ENCODE results near the gene ASTL. TPM values are rescaled to one million over a fixed set of nuclear protein-coding genes. Genes with fewer than 3 reads are reported as not detected.
"Not testable (repeated sequence)": the region's sequence is repeated elsewhere in the genome, so short reads cannot be mapped to it uniquely, and the experiment has no call there.

ASTL gene
- total RNA-seq, 2 experiments from 2014 or later = 0.34 TPM; not detected in 1

GRCh38 chr2:96174251-96175144 lies 36.2 kb upstream of the ASTL start:
- ATAC-seq (peak; percentile 98), DNase-seq (peak; percentile 88)
- ChIA-PET CTCF (interaction anchor here (0.6 to 13.1 kb wide), 39 partner anchors 8 to 337 kb away, joined by 3 to 674 read pairs (median 5); partner anchors contain the start of genes ADRA2B, ASTL, DUSP2 and NCAPH), POLR2A (interaction anchor here (0.8 to 2.5 kb wide), 6 partner anchors 11 to 36 kb away, joined by 3 to 30 read pairs (median 8); partner anchors contain the start of genes ASTL, DUSP2 and STARD7)
- Mint-ChIP-seq H3K4me3 (no peak overlapping the region), H3K27me3 (ENCODE audit: low read depth) (peaks cover 7% of the 10 kb centered on the region), H3K9me3 (ENCODE audit: insufficient read depth) (no peaks in the 10 kb centered on the region), H3K36me3 (ENCODE audit: low read depth) (no peaks in the 10 kb centered on the region), H3K4me1 (ENCODE audit: low read depth) (peaks cover 6% of the 10 kb centered on the region), H3K27ac (no peak overlapping the region)

- POLR2A ChIA-PET = no interaction called here
- ATAC-seq = no peak
- Mint-ChIP-seq H3K4me3 (no peak overlapping the region), H3K27ac (no peak overlapping the region), H3K36me3 (ENCODE audit: low read depth) (no peaks in the 10 kb centered on the region), H3K27me3 (ENCODE audit: low read depth) (peaks cover 7% of the 10 kb centered on the region), H3K4me1 (ENCODE audit: low read depth) (peaks cover 6% of the 10 kb centered on the region), H3K9me3 (ENCODE audit: insufficient read depth) (no peaks in the 10 kb centered on the region)
- CTCF ChIA-PET = interaction anchor here (13.1 kb wide), 1 partner anchor 29 kb away, joined by 674 read pairs; the partner anchor contains the start of genes ASTL and DUSP2
- DNase-seq = no peak
Observed at GRCh38 chr2:96171831-96172230, 33.5 kb upstream of the ASTL start.

GRCh38 chr2:96170626-96171025 lies 32.3 kb upstream of the ASTL start:
- Mint-ChIP-seq H3K36me3 (ENCODE audit: low read depth) (no peaks in the 10 kb centered on the region), H3K4me1 (ENCODE audit: low read depth) (peaks cover 6% of the 10 kb centered on the region), H3K4me3 (no peak overlapping the region), H3K27me3 (ENCODE audit: low read depth) (no peaks in the 10 kb centered on the region), H3K27ac (no peak overlapping the region), H3K9me3 (ENCODE audit: insufficient read depth) (no peaks in the 10 kb centered on the region)
- DNase-seq (no peak), ATAC-seq (no peak)
- ChIA-PET CTCF (interaction anchor here (13.1 kb wide), 1 partner anchor 27 kb away, joined by 674 read pairs; the partner anchor contains the start of genes ASTL and DUSP2), POLR2A (no interaction called here)

GRCh38 chr2:96169868-96170507 lies 31.7 kb upstream of the ASTL start:
- H3K27ac Mint-ChIP-seq = no peak overlapping the region
- H3K4me3 Mint-ChIP-seq = no peak overlapping the region
- ATAC-seq (no peak), DNase-seq (no peak)
- H3K4me1 Mint-ChIP-seq (ENCODE audit: low read depth) = peaks cover 8% of the 10 kb centered on the region
- no peaks in the 10 kb centered on the region for H3K36me3 Mint-ChIP-seq (ENCODE audit: low read depth)
- ChIA-PET POLR2A (no interaction called here), CTCF (interaction anchor here (13.1 kb wide), 1 partner anchor 27 kb away, joined by 674 read pairs; the partner anchor contains the start of genes ASTL and DUSP2)
- H3K27me3 Mint-ChIP-seq (ENCODE audit: low read depth) = no peaks in the 10 kb centered on the region
- no peaks in the 10 kb centered on the region for H3K9me3 Mint-ChIP-seq (ENCODE audit: insufficient read depth)

- Mint-ChIP-seq H3K4me3 (no peak overlapping the region), H3K4me1 (ENCODE audit: low read depth) (peaks cover 26% of the 10 kb centered on the region), H3K27me3 (ENCODE audit: low read depth) (no peaks in the 10 kb centered on the region), H3K9me3 (ENCODE audit: insufficient read depth) (no peaks in the 10 kb centered on the region), H3K36me3 (ENCODE audit: low read depth) (no peaks in the 10 kb centered on the region), H3K27ac (no peak overlapping the region)
- ChIA-PET CTCF (interaction anchor here (13.1 kb wide), 1 partner anchor 24 kb away, joined by 674 read pairs; the partner anchor contains the start of genes ASTL and DUSP2), POLR2A (no interaction called here)
- no peak for DNase-seq
- no peak for ATAC-seq
Observed at GRCh38 chr2:96167407-96168013, 29.2 kb upstream of the ASTL start.

- Mint-ChIP-seq H3K27ac (peak overlapping the region; percentile 99), H3K9me3 (ENCODE audit: insufficient read depth) (no peaks in the 10 kb centered on the region), H3K4me3 (peak overlapping the region; percentile 60), H3K27me3 (ENCODE audit: low read depth) (no peaks in the 10 kb centered on the region), H3K36me3 (ENCODE audit: low read depth) (peaks cover 2% of the 10 kb centered on the region), H3K4me1 (ENCODE audit: low read depth) (peaks cover 44% of the 10 kb centered on the region)
- peak; percentile 85 for ATAC-seq
- POLR2A ChIA-PET = interaction anchor here (0.9 to 9.1 kb wide), 9 partner anchors 9 to 157 kb away, joined by 3 to 193 read pairs (median 4); partner anchors contain the start of genes CIAO1, DUSP2, STARD7 and TMEM127
- CTCF ChIA-PET = interaction anchor here (1.1 to 3.1 kb wide), 9 partner anchors 10 to 172 kb away, joined by 3 to 49 read pairs (median 6); partner anchors contain the start of gene ASTL
- DNase-seq = peak; percentile 86
Observed at GRCh38 chr2:96164459-96165184, 26.3 kb upstream of the ASTL start.

GRCh38 chr2:96163768-96164429 lies 25.6 kb upstream of the ASTL start:
- H3K4me3 Mint-ChIP-seq = peak overlapping the region; percentile 60
- ChIA-PET CTCF (interaction anchor here (1.1 to 3.1 kb wide), 9 partner anchors 11 to 171 kb away, joined by 3 to 49 read pairs (median 6); partner anchors contain the start of gene ASTL), POLR2A (interaction anchor here (0.9 to 9.1 kb wide), 9 partner anchors 9 to 157 kb away, joined by 3 to 193 read pairs (median 4); partner anchors contain the start of genes CIAO1, DUSP2, STARD7 and TMEM127)
- H3K4me1 Mint-ChIP-seq (ENCODE audit: low read depth) = peaks cover 51% of the 10 kb centered on the region
- H3K9me3 Mint-ChIP-seq (ENCODE audit: insufficient read depth) = no peaks in the 10 kb centered on the region
- DNase-seq = peak; percentile 84
- peak; percentile 69 for ATAC-seq
- peaks cover 2% of the 10 kb centered on the region for H3K36me3 Mint-ChIP-seq (ENCODE audit: low read depth)
- H3K27ac Mint-ChIP-seq = peak overlapping the region; percentile 99
- no peaks in the 10 kb centered on the region for H3K27me3 Mint-ChIP-seq (ENCODE audit: low read depth)

- H3K27ac Mint-ChIP-seq = peak overlapping the region; percentile 99
- H3K27me3 Mint-ChIP-seq (ENCODE audit: low read depth) = no peaks in the 10 kb centered on the region
- ChIA-PET POLR2A (interaction anchor here (0.9 to 9.1 kb wide), 8 partner anchors 8 to 158 kb away, joined by 3 to 193 read pairs (median 4); partner anchors contain the start of genes CIAO1, DUSP2 and TMEM127), CTCF (interaction anchor here (1.2 to 3.1 kb wide), 8 partner anchors 11 to 171 kb away, joined by 3 to 49 read pairs (median 6); partner anchors contain the start of gene ASTL)
- peak overlapping the region; percentile 60 for H3K4me3 Mint-ChIP-seq
- H3K4me1 Mint-ChIP-seq (ENCODE audit: low read depth) = peaks cover 56% of the 10 kb centered on the region
- DNase-seq (no peak), ATAC-seq (no peak)
- no peaks in the 10 kb centered on the region for H3K9me3 Mint-ChIP-seq (ENCODE audit: insufficient read depth)
- peaks cover 2% of the 10 kb centered on the region for H3K36me3 Mint-ChIP-seq (ENCODE audit: low read depth)
Observed at GRCh38 chr2:96163415-96163767, 25.1 kb upstream of the ASTL start.

- POLR2A ChIA-PET = interaction anchor here (0.6 to 9.1 kb wide), 2 partner anchors 18 to 159 kb away, joined by 3 to 193 read pairs; partner anchors contain the start of gene DUSP2
Observed at GRCh38 chr2:96161898-96162297, 23.6 kb upstream of the ASTL start.

GRCh38 chr2:96160366-96160765 lies 22.1 kb upstream of the ASTL start:
- H3K9me3 Mint-ChIP-seq (ENCODE audit: insufficient read depth); DNase-seq; ATAC-seq; H3K27ac Mint-ChIP-seq; H3K27me3 Mint-ChIP-seq (ENCODE audit: low read depth); H3K4me3 Mint-ChIP-seq; H3K36me3 Mint-ChIP-seq (ENCODE audit: low read depth): not testable (repeated sequence)
- POLR2A ChIA-PET = interaction anchor here (9.1 kb wide), 1 partner anchor 16 kb away, joined by 193 read pairs; the partner anchor contains the start of gene DUSP2
- CTCF ChIA-PET = interaction anchor here (1.0 to 3.7 kb wide), 4 partner anchors 14 to 22 kb away, joined by 4 to 18 read pairs (median 10); partner anchors contain the start of gene ASTL
- peaks cover 86% of the 10 kb centered on the region for H3K4me1 Mint-ChIP-seq (ENCODE audit: low read depth)

More at GRCh38 chr2:96161898-96162297, 23.6 kb upstream of the ASTL start:
- Mint-ChIP-seq H3K27me3 (ENCODE audit: low read depth) (no peaks in the 10 kb centered on the region), H3K36me3 (ENCODE audit: low read depth) (peaks cover 2% of the 10 kb centered on the region), H3K9me3 (ENCODE audit: insufficient read depth) (no peaks in the 10 kb centered on the region), H3K4me1 (ENCODE audit: low read depth) (peaks cover 71% of the 10 kb centered on the region), H3K27ac (peak overlapping the region; percentile 99), H3K4me3 (no peak overlapping the region)
- ATAC-seq (no peak), DNase-seq (no peak)
- CTCF ChIA-PET = interaction anchor here (3.0 to 3.1 kb wide), 2 partner anchors 13 to 23 kb away, joined by 17 to 49 read pairs; partner anchors contain the start of gene ASTL

Data from activated CD8-positive, alpha-beta T cell treated with anti-CD3 and anti-CD28 coated beads, Interleukin-2, amount 10 ng/mL, durations not matched to agents 7 days and 5 days (primary cell).